HG03095 (cell line): ENCODE measurements around the gene DNAJC4.

Source experiments
- ATAC-seq: cut with Tn5 transposase; IDR thresholded peaks from one replicate; pipeline ENCODE4 v1.9.1; 2021; ENCODE audit warnings: moderate library complexity; ENCODE audit not compliant: unreplicated experiment

The DNAJC4 gene

GRCh38 chr11:64230171-64230984 is at the start of gene DNAJC4:
Gene DNAJC4, plus strand, starts transcription at chr11:64230548. Its CDS starts 307 bp downstream, at chr11:64230855.
- peak; percentile 38 for ATAC-seq

GRCh38 chr11:64180891-64181290 is 49.5 kb upstream of the DNAJC4 start:
- no peak for ATAC-seq

GRCh38 chr11:64181506-64182411 is 48.6 kb upstream of the DNAJC4 start:
- ATAC-seq: no peak

GRCh38 chr11:64183890-64184289 is 46.5 kb upstream of the DNAJC4 start:
- ATAC-seq: no peak

- peak; percentile 10 for ATAC-seq
Observed at GRCh38 chr11:64185175-64185692, 45.1 kb upstream of the DNAJC4 start.

- peak; percentile 72 for ATAC-seq
Observed at GRCh38 chr11:64185693-64186491, 44.5 kb upstream of the DNAJC4 start, which contains the start of gene STIP1. Gene STIP1, plus strand, starts transcription at chr11:64186171. Its CDS starts 91 bp downstream, at chr11:64186262.

- ATAC-seq: no peak
Observed at GRCh38 chr11:64186492-64187165, 43.7 kb upstream of the DNAJC4 start.

- no peak for ATAC-seq
Observed at GRCh38 chr11:64192434-64192833, 37.9 kb upstream of the DNAJC4 start.

GRCh38 chr11:64196626-64197025 is 33.7 kb upstream of the DNAJC4 start:
- ATAC-seq: no peak

GRCh38 chr11:64198511-64198910 is 31.8 kb upstream of the DNAJC4 start:
- ATAC-seq: no peak

GRCh38 chr11:64201543-64201942 is 28.8 kb upstream of the DNAJC4 start:
- ATAC-seq: no peak

- ATAC-seq: no peak
Observed at GRCh38 chr11:64202992-64203391, 27.4 kb upstream of the DNAJC4 start.

GRCh38 chr11:64203421-64204079 is 26.8 kb upstream of the DNAJC4 start:
- no peak for ATAC-seq

- no peak for ATAC-seq
Observed at GRCh38 chr11:64204080-64204440, 26.3 kb upstream of the DNAJC4 start.

GRCh38 chr11:64204464-64204989 is 25.8 kb upstream of the DNAJC4 start:
- ATAC-seq: no peak

- no peak for ATAC-seq
Observed at GRCh38 chr11:64206457-64207255, 23.7 kb upstream of the DNAJC4 start, which contains the start of gene FERMT3. Gene FERMT3, plus strand, starts transcription at chr11:64206721. Its CDS starts 644 bp downstream, at chr11:64207365.

GRCh38 chr11:64207256-64208085 is 22.9 kb upstream of the DNAJC4 start:
- ATAC-seq: peak; percentile 62
